Loucy (cell line): ENCODE measurements around the gene WNT11.

ENCODE experiments used
- H2AFZ ChIP-seq: fragments of 200-600 bp; sonication (generic); 2 replicates; pipeline ENCODE4 v1.6.0; 2016; ENCODE audit warnings: antibody characterized with exemption, mild to moderate bottlenecking, low read length, moderate library complexity
- H3F3A ChIP-seq: fragments of 200-600 bp; 2 replicates; pipeline ENCODE4 v1.6.0; 2016; ENCODE audit warnings: antibody characterized with exemption, low read depth, mild to moderate bottlenecking
- H3K27me3 ChIP-seq: fragments of 200-600 bp; sonication (generic); 2 replicates; pipeline ENCODE4 v1.6.1; 2014; ENCODE audit warnings: low read length, mild to moderate bottlenecking; ENCODE audit not compliant: insufficient read depth, poor library complexity, severe bottlenecking
- H3K36me3 ChIP-seq: fragments of 200-600 bp; sonication (generic); 2 replicates; pipeline ENCODE4 v1.6.1; 2016; ENCODE audit warnings: low read length; ENCODE audit not compliant: insufficient read depth
- H3K4me1 ChIP-seq: fragments of 200-600 bp; sonication (generic); 2 replicates; pipeline ENCODE4 v1.5.1; 2014; ENCODE audit warnings: low read length, mild to moderate bottlenecking; ENCODE audit not compliant: insufficient read depth, poor library complexity, severe bottlenecking
- H3K4me2 ChIP-seq: fragments of 200-600 bp; sonication (generic); 2 replicates; pipeline ENCODE4 v1.6.0; 2014; ENCODE audit warnings: antibody characterized with exemption, low read length, low read depth, mild to moderate bottlenecking; ENCODE audit not compliant: poor library complexity, severe bottlenecking
- H3K4me3 ChIP-seq: fragments of 200-600 bp; sonication (generic); 2 replicates; pipeline ENCODE4 v1.5.1; 2014; ENCODE audit warnings: low read length, mild to moderate bottlenecking, mixed read lengths; ENCODE audit not compliant: poor library complexity, severe bottlenecking
- H3K79me2 ChIP-seq: fragments of 200-600 bp; sonication (generic); 2 replicates; pipeline ENCODE4 v1.6.1; 2014; ENCODE audit warnings: low read length; ENCODE audit not compliant: insufficient read depth
- H3K9ac ChIP-seq: fragments of 200-600 bp; sonication (generic); 2 replicates; pipeline ENCODE4 v1.6.0; 2014; ENCODE audit warnings: mild to moderate bottlenecking, low read depth, low read length, moderate library complexity; ENCODE audit not compliant: poor library complexity, severe bottlenecking
- H3K9me2 ChIP-seq: fragments of 200-600 bp; sonication (generic); replicated peaks from 2 replicates; pipeline ENCODE4 v1.6.1; 2016; ENCODE audit warnings: low read depth, low read length, mixed read lengths
- H3K9me3 ChIP-seq: fragments of 200-600 bp; sonication (generic); 2 replicates; pipeline ENCODE4 v1.6.1; 2014; ENCODE audit warnings: mild to moderate bottlenecking, antibody characterized with exemption, low read length, low read depth; ENCODE audit not compliant: insufficient read depth
- H4K20me1 ChIP-seq: fragments of 200-600 bp; sonication (generic); 2 replicates; pipeline ENCODE4 v1.6.0; 2014; ENCODE audit warnings: antibody characterized with exemption, low read length, mild to moderate bottlenecking; ENCODE audit not compliant: insufficient read depth, poor library complexity, severe bottlenecking
- CTCF ChIP-seq: fragments of 200-600 bp; sonication (generic); conservative IDR thresholded peaks from 2 replicates; pipeline ENCODE4 v1.5.1; 2014; ENCODE audit warnings: mild to moderate bottlenecking, antibody characterized with exemption, low read length
- EZH2phosphoT487 ChIP-seq: fragments of 200-600 bp; IDR thresholded peaks from 2 replicates; pipeline ENCODE4 v1.6.1; 2018; ENCODE audit warnings: antibody characterized with exemption, mild to moderate bottlenecking, moderate library complexity, borderline replicate concordance

The WNT11 gene

GRCh38 chr11:76148231-76148630 lies 58.1 kb downstream of the WNT11 start:
- Histone ChIP-seq H3K4me2 (no peak overlapping the region), H3K27me3 (no peaks in the 10 kb centered on the region), H3K9me3 (no peaks in the 10 kb centered on the region), H3K36me3 (no peaks in the 10 kb centered on the region; the same call in 1 of the 2 replicates), H2AFZ (no peak overlapping the region), H3K9ac (no peak overlapping the region), H3K9me2 (no peaks in the 10 kb centered on the region), H4K20me1 (no peaks in the 10 kb centered on the region), H3K79me2 (no peaks in the 10 kb centered on the region), H3K4me1 (peaks cover 3% of the 10 kb centered on the region), H3K4me3 (no peak overlapping the region), H3F3A (no peaks in the 10 kb centered on the region)
- TF ChIP-seq CTCF: no peak
- no peak for TF ChIP-seq EZH2phosphoT487

GRCh38 chr11:76147106-76147740 lies 59.1 kb downstream of the WNT11 start:
- peaks cover 3% of the 10 kb centered on the region for H3K4me1 ChIP-seq
- H3K4me2 ChIP-seq: no peak overlapping the region
- no peaks in the 10 kb centered on the region for H3K9me2 ChIP-seq
- H3K36me3 ChIP-seq: peaks cover 6% of the 10 kb centered on the region; the same call in 1 of the 2 replicates
- H3K9me3 ChIP-seq: no peaks in the 10 kb centered on the region
- H4K20me1 ChIP-seq: no peaks in the 10 kb centered on the region
- no peaks in the 10 kb centered on the region for H3K79me2 ChIP-seq
- H2AFZ ChIP-seq: no peak overlapping the region
- H3K27me3 ChIP-seq: no peaks in the 10 kb centered on the region
- TF ChIP-seq EZH2phosphoT487 (no peak), CTCF (no peak)
- H3K4me3 ChIP-seq: no peak overlapping the region
- no peaks in the 10 kb centered on the region for H3F3A ChIP-seq
- H3K9ac ChIP-seq: no peak overlapping the region

- Histone ChIP-seq H3K4me1 (no peaks in the 10 kb centered on the region), H3K36me3 (peaks cover 21% of the 10 kb centered on the region; the same call in 1 of the 2 replicates), H3F3A (no peaks in the 10 kb centered on the region), H4K20me1 (no peaks in the 10 kb centered on the region), H3K9me2 (no peaks in the 10 kb centered on the region), H3K9ac (no peak overlapping the region), H3K9me3 (no peaks in the 10 kb centered on the region), H2AFZ (no peak overlapping the region), H3K4me2 (no peak overlapping the region), H3K27me3 (no peaks in the 10 kb centered on the region), H3K79me2 (no peaks in the 10 kb centered on the region), H3K4me3 (no peak overlapping the region)
- no peak for TF ChIP-seq CTCF
These were observed 63.0 kb downstream of the WNT11 start for GRCh38 chr11:76143274-76143673.
